H9 (cell line): Measurements from ENCODE around the gene PTPRC. TPM values are rescaled to one million over a fixed set of nuclear protein-coding genes. Genes with fewer than 3 reads are reported as not detected.

Experiments
- DNase-seq: peaks from one replicate; pipeline ENCODE4 v3.0.0-alpha.2; 2017
- H2AFZ ChIP-seq: one replicate; pipeline ENCODE4 v1.6.1; 2013; ENCODE audit warnings: mild to moderate bottlenecking, low read length, control low read depth, moderate library complexity
- H2AK5ac ChIP-seq: 2 replicates; pipeline ENCODE4 v1.6.1; 2013; ENCODE audit warnings: low read length, control low read depth, mixed read lengths; ENCODE audit not compliant: insufficient read length
- H2BK120ac ChIP-seq: one replicate; pipeline ENCODE4 v1.6.1; 2013; ENCODE audit warnings: low read depth, mild to moderate bottlenecking, low read length, control low read depth, inconsistent platforms; ENCODE audit not compliant: poor library complexity, severe bottlenecking
- H2BK12ac ChIP-seq: 2 replicates; pipeline ENCODE4 v1.6.1; 2013; ENCODE audit warnings: low read length, control low read depth, mixed read lengths, low read depth; ENCODE audit not compliant: insufficient read length
- H2BK15ac ChIP-seq: 2 replicates; pipeline ENCODE4 v1.6.1; 2013; ENCODE audit warnings: low read depth, low read length, control low read depth
- H2BK20ac ChIP-seq: one replicate; pipeline ENCODE4 v1.6.1; 2013; ENCODE audit warnings: low read depth, mild to moderate bottlenecking, low read length, control low read depth, inconsistent platforms; ENCODE audit not compliant: poor library complexity, severe bottlenecking
- H2BK5ac ChIP-seq: 2 replicates; pipeline ENCODE4 v1.6.1; 2013; ENCODE audit warnings: low read length, control low read depth, mixed read lengths; ENCODE audit not compliant: insufficient read length
- H3K14ac ChIP-seq: 2 replicates; pipeline ENCODE4 v1.6.1; 2013; ENCODE audit warnings: low read length, control low read depth; ENCODE audit not compliant: insufficient read depth
- H3K18ac ChIP-seq: 2 replicates; pipeline ENCODE4 v1.6.1; 2013; ENCODE audit warnings: low read depth, mild to moderate bottlenecking, mixed read lengths, low read length, control low read depth; ENCODE audit not compliant: insufficient read length
- H3K23ac ChIP-seq: 2 replicates; pipeline ENCODE4 v1.6.1; 2013; ENCODE audit warnings: low read length, control low read depth, mixed read lengths, low read depth; ENCODE audit not compliant: insufficient read length
- H3K23me2 ChIP-seq: 2 replicates; pipeline ENCODE4 v1.6.1; 2013; ENCODE audit warnings: low read depth, mild to moderate bottlenecking, mixed read lengths, low read length, control low read depth; ENCODE audit not compliant: insufficient read length, poor library complexity, severe bottlenecking
- H3K27ac ChIP-seq: 2 replicates; pipeline ENCODE4 v1.5.1; 2013; ENCODE audit warnings: low read length, control low read depth, mixed read lengths, low read depth; ENCODE audit not compliant: insufficient read length
- H3K27me3 ChIP-seq: 2 replicates; pipeline ENCODE4 v1.6.1; 2013; ENCODE audit warnings: low read length, control low read depth, inconsistent platforms; ENCODE audit not compliant: insufficient read depth
- H3K4ac ChIP-seq: 2 replicates; pipeline ENCODE4 v1.6.1; 2013; ENCODE audit warnings: low read depth, mild to moderate bottlenecking, control low read depth, inconsistent platforms, low read length, moderate library complexity
- H3K4me1 ChIP-seq: 2 replicates; pipeline ENCODE4 v1.6.1; 2013; ENCODE audit warnings: low read length, control low read depth, inconsistent platforms; ENCODE audit not compliant: insufficient read depth
- H3K4me2 ChIP-seq: 2 replicates; pipeline ENCODE4 v1.6.1; 2013; ENCODE audit warnings: low read length, control low read depth, mixed read lengths; ENCODE audit not compliant: insufficient read length, insufficient read depth
- H3K56ac ChIP-seq: 2 replicates; pipeline ENCODE4 v1.6.1; 2013; ENCODE audit warnings: low read depth, mild to moderate bottlenecking, mixed read lengths, low read length, control low read depth; ENCODE audit not compliant: insufficient read length
- H3K79me1 ChIP-seq: 2 replicates; pipeline ENCODE4 v1.6.1; 2013; ENCODE audit warnings: low read depth, mild to moderate bottlenecking, moderate library complexity, low read length, control low read depth, inconsistent platforms; ENCODE audit not compliant: insufficient read depth, poor library complexity, severe bottlenecking
- H3K79me2 ChIP-seq: 2 replicates; pipeline ENCODE4 v1.6.1; 2013; ENCODE audit warnings: low read length, control low read depth, inconsistent platforms; ENCODE audit not compliant: insufficient read depth
- H3K9ac ChIP-seq: 2 replicates; pipeline ENCODE4 v1.6.1; 2013; ENCODE audit warnings: low read length, control low read depth, mixed read lengths; ENCODE audit not compliant: insufficient read length; ENCODE audit errors: extremely low read depth
- H3K9me3 ChIP-seq: one replicate; pipeline ENCODE4 v1.6.1; 2013; ENCODE audit warnings: low read depth, low read length, inconsistent platforms; ENCODE audit not compliant: control insufficient read depth
- H3T11ph ChIP-seq: one replicate; pipeline ENCODE4 v1.6.1; 2013; ENCODE audit warnings: mild to moderate bottlenecking, low read length, control low read depth, inconsistent platforms
- H4K20me1 ChIP-seq: one replicate; pipeline ENCODE4 v1.6.1; 2013; ENCODE audit not compliant: control insufficient read depth, insufficient read length, insufficient read depth
- H4K5ac ChIP-seq: 2 replicates; pipeline ENCODE4 v1.6.1; 2013; ENCODE audit warnings: low read depth, mild to moderate bottlenecking, mixed read lengths, low read length, control low read depth; ENCODE audit not compliant: insufficient read length
- H4K8ac ChIP-seq: replicated peaks from 2 replicates; pipeline ENCODE4 v1.6.1; 2013; ENCODE audit warnings: low read length, control low read depth, mixed read lengths, low read depth; ENCODE audit not compliant: insufficient read length
- H4K91ac ChIP-seq: 2 replicates; pipeline ENCODE4 v1.6.1; 2013; ENCODE audit warnings: low read depth, mild to moderate bottlenecking, moderate library complexity, mixed read lengths, low read length, control low read depth; ENCODE audit not compliant: insufficient read length
- H3K27ac Mint-ChIP-seq, 3 experiments: 2 replicates in 2 of 3; 3 replicates in 1 of 3; pipeline ENCODE4 v1.8.0; 2020 to 2021; ENCODE audit warnings: mixed read lengths in 3 of 3, mild to moderate bottlenecking in 1 of 3, moderate library complexity in 1 of 3
- H3K27me3 Mint-ChIP-seq: 2 replicates; pipeline ENCODE4 v1.8.0; 2021; ENCODE audit warnings: low read depth, mild to moderate bottlenecking, moderate library complexity, mixed read lengths
- H3K36me3 Mint-ChIP-seq, 3 experiments: 2 replicates in 2 of 3; 3 replicates in 1 of 3; pipeline ENCODE4 v1.8.0; 2020 to 2021; ENCODE audit warnings: low read depth in 3 of 3, mixed read lengths in 3 of 3; ENCODE audit not compliant: insufficient read depth in 1 of 3
- H3K4me1 Mint-ChIP-seq, 2 experiments: 2 replicates each; pipeline ENCODE4 v1.8.0; 2020; ENCODE audit warnings: mixed read lengths in 2 of 2
- H3K4me3 Mint-ChIP-seq, 2 experiments: 2 replicates in 1 of 2; 3 replicates in 1 of 2; pipeline ENCODE4 v1.8.0; 2020 to 2021; ENCODE audit warnings: mild to moderate bottlenecking in 2 of 2, mixed read lengths in 2 of 2, moderate library complexity in 1 of 2
- H3K9me3 Mint-ChIP-seq, 2 experiments: 2 replicates in 1 of 2; 3 replicates in 1 of 2; pipeline ENCODE4 v1.8.0; 2020; ENCODE audit warnings: mild to moderate bottlenecking in 2 of 2, mixed read lengths in 2 of 2, moderate library complexity in 1 of 2
- CTCF ChIP-seq: fragments of 200-600 bp; sonication (generic); conservative IDR thresholded peaks from 3 replicates; pipeline ENCODE4 v1.8.0; 2021; ENCODE audit warnings: antibody characterized with exemption, mild to moderate bottlenecking
- WGBS: extraction: QIAGEN DNeasy Blood & Tissue Kit; methylation state at CpG from one replicate; pipeline ENCODE4 v1.1.7; 2013; ENCODE audit warnings: missing lambda C conversion rate, low lambda C conversion rate, mixed read lengths; ENCODE audit not compliant: insufficient read length; ENCODE audit errors: extremely low coverage; 5-methylcytosine and 5-hydroxymethylcytosine counted together
- total RNA-seq: library from RNA; stranded (reverse); gene quantifications from 2 replicates; pipeline ENCODE4 v1.2.1, GENCODE V29; 2021

Gene PTPRC
- total RNA-seq, 1 experiment from 2014 or later: not detected

- Histone ChIP-seq H4K8ac (no peak overlapping the region), H3K79me2 (no peaks in the 10 kb centered on the region; the same call in 1 of the 2 replicates), H3K14ac (no peak overlapping the region), H3K4ac (no peak overlapping the region), H3K79me1 (no peaks in the 10 kb centered on the region), H3K9ac (no peak overlapping the region), H3K27ac (no peak overlapping the region), H3K27me3 (no peaks in the 10 kb centered on the region), H2AK5ac (no peak overlapping the region), H3K9me3 (no peaks in the 10 kb centered on the region), H2AFZ (no peak overlapping the region), H2BK15ac (no peak overlapping the region), H3K4me1 (no peaks in the 10 kb centered on the region), H2BK5ac (no peak overlapping the region), H3K23ac (no peak overlapping the region), H3K4me2 (no peak overlapping the region), H2BK12ac (no peak overlapping the region), H4K20me1 (no peaks in the 10 kb centered on the region), H2BK120ac (no peak overlapping the region), H2BK20ac (no peak overlapping the region), H4K5ac (no peak overlapping the region), H3T11ph (no peak overlapping the region), H4K91ac (no peak overlapping the region), H3K23me2 (no peaks in the 10 kb centered on the region), H3K18ac (no peak overlapping the region), H3K56ac (no peak overlapping the region)
- no peak for TF ChIP-seq CTCF
- H3K4me1 Mint-ChIP-seq: no peaks in the 10 kb centered on the region
- no peaks in the 10 kb centered on the region for H3K27me3 Mint-ChIP-seq
- DNase-seq: no peak
- no CpG with 5 or more reads among the region's 1 CpG for WGBS
- no peaks in the 10 kb centered on the region for H3K9me3 Mint-ChIP-seq
- no peaks in the 10 kb centered on the region for H3K36me3 Mint-ChIP-seq
- no peak overlapping the region for H3K4me3 Mint-ChIP-seq
- no peak overlapping the region for H3K27ac Mint-ChIP-seq
Observed at GRCh38 chr1:198631292-198631691, 7.5 kb upstream of the PTPRC start.
